A673 (cell line): ENCODE results near the gene ERICH3. TPM values are rescaled to one million over a fixed set of nuclear protein-coding genes. Genes with fewer than 3 reads are reported as not detected.

Source experiments
- BruUV-seq: library from RNA; stranded (reverse); fragments of 400-500 nt; replicated peaks from 2 replicates; lab custom pipeline; 2021; lab: Mats Ljungman, UMichigan
- CTCF ChIA-PET: fragments of 300-600 bp; sonication (Branson Sonifier 250); formaldehyde crosslinking; loops from one replicate; lab custom pipeline; 2022; ENCODE audit warnings: antibody characterized with exemption; lab: Charles Lee
- POLR2A ChIA-PET: fragments of 300-600 bp; sonication (Branson Sonifier 250); formaldehyde crosslinking; loops from one replicate; lab custom pipeline; 2022; ENCODE audit warnings: antibody characterized with exemption; ENCODE audit not compliant: low non-redundant PET; lab: Charles Lee
- DNase-seq: peaks from one replicate; pipeline ENCODE4 v3.0.0-alpha.2; 2015; ENCODE audit warnings: low spot score
- H3K27ac ChIP-seq: fragments of 200-600 bp; sonication (generic); 2 replicates; pipeline ENCODE4 v1.5.1; 2016; ENCODE audit warnings: mixed run types, low read depth, mild to moderate bottlenecking, mixed read lengths, antibody characterized with exemption, low read length; ENCODE audit not compliant: poor library complexity, severe bottlenecking
- H3K27me3 ChIP-seq: fragments of 200-600 bp; sonication (generic); replicated peaks from 2 replicates; pipeline ENCODE4 v1.6.1; 2017; ENCODE audit warnings: mixed run types, low read depth, mild to moderate bottlenecking, mixed read lengths, antibody characterized with exemption, low read length; ENCODE audit not compliant: insufficient read depth, poor library complexity
- H3K36me3 ChIP-seq: fragments of 200-600 bp; sonication (generic); 2 replicates; pipeline ENCODE4 v1.6.1; 2016; ENCODE audit warnings: mixed run types, mild to moderate bottlenecking, mixed read lengths, antibody characterized with exemption, low read length; ENCODE audit not compliant: insufficient read depth, poor library complexity, severe bottlenecking
- H3K4me1 ChIP-seq: fragments of 200-600 bp; sonication (generic); 2 replicates; pipeline ENCODE4 v1.6.1; 2017; ENCODE audit warnings: mixed run types, mild to moderate bottlenecking, mixed read lengths, antibody characterized with exemption, low read length; ENCODE audit not compliant: insufficient read depth, poor library complexity, severe bottlenecking
- H3K4me3 ChIP-seq: fragments of 200-600 bp; sonication (generic); 2 replicates; pipeline ENCODE4 v1.5.1; 2016; ENCODE audit warnings: low read depth, mixed run types, mild to moderate bottlenecking, mixed read lengths, low read length; ENCODE audit not compliant: poor library complexity, severe bottlenecking
- H3K9me3 ChIP-seq: fragments of 200-600 bp; sonication (generic); 2 replicates; pipeline ENCODE4 v1.6.1; 2016; ENCODE audit warnings: mixed run types, low read depth, mild to moderate bottlenecking, mixed read lengths, antibody characterized with exemption, low read length; ENCODE audit not compliant: poor library complexity, severe bottlenecking
- EZH2 ChIP-seq: fragments of 200-600 bp; sonication (generic); IDR thresholded peaks from 2 replicates; pipeline ENCODE4 v1.6.1; 2017; ENCODE audit warnings: borderline replicate concordance, low read depth, mild to moderate bottlenecking, mixed read lengths, antibody characterized with exemption, low read length; ENCODE audit not compliant: poor library complexity, severe bottlenecking
- intact Hi-C: fragments of 100-400 bp; cut with micrococcal nuclease; formaldehyde crosslinking; loops from one replicate; pipeline ENCODE4 v1.10.0; 2022; ENCODE audit not compliant: unreplicated experiment
- total RNA-seq: library from RNA; stranded (reverse); gene quantifications from 2 replicates; pipeline ENCODE4 v1.2.3, GENCODE V29; 2021
- TF ChIP-seq, protein P1 (sequence below): fragments of 300-800, 200-600 bp; sonication (generic); conservative IDR thresholded peaks from 2 replicates; pipeline ENCODE4 v1.5.1; 2017; ENCODE audit warnings: low read depth, mild to moderate bottlenecking, antibody characterized with exemption, low read length, moderate library complexity, mixed read lengths

Gene ERICH3
- total RNA-seq, 1 experiment from 2014 or later: not detected

DNA sequence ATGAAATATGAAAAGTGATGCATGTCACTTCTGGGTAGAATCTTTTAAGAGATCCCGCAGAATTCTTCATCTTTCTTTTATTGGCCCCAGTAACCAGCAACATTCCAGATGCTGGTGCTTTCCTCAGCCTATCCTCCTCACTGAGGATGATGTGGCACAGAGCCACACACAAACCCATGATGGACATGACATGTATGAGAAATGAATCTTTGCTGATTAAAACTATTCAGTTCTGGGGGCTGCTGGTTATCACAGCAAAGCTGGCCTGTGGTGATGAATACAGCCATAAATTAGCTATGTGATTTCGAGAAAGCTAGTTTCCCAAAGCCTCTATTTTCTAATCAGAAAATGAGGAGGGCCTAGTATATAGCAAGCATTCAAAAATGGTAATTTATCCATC, 8.3 kb upstream of the ERICH3 start:
- BruUV-seq: no TSS peak
- intact Hi-C loops: no loop called here
- TF ChIP-seq, protein P1, sequence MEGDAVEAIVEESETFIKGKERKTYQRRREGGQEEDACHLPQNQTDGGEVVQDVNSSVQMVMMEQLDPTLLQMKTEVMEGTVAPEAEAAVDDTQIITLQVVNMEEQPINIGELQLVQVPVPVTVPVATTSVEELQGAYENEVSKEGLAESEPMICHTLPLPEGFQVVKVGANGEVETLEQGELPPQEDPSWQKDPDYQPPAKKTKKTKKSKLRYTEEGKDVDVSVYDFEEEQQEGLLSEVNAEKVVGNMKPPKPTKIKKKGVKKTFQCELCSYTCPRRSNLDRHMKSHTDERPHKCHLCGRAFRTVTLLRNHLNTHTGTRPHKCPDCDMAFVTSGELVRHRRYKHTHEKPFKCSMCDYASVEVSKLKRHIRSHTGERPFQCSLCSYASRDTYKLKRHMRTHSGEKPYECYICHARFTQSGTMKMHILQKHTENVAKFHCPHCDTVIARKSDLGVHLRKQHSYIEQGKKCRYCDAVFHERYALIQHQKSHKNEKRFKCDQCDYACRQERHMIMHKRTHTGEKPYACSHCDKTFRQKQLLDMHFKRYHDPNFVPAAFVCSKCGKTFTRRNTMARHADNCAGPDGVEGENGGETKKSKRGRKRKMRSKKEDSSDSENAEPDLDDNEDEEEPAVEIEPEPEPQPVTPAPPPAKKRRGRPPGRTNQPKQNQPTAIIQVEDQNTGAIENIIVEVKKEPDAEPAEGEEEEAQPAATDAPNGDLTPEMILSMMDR: no peak
- TF ChIP-seq EZH2: no peak
- DNase-seq: no peak
- ChIA-PET CTCF (no interaction called here), POLR2A (no interaction called here)
- Histone ChIP-seq H3K27ac (no peak overlapping the region), H3K27me3 (no peaks in the 10 kb centered on the region), H3K4me3 (no peak overlapping the region), H3K9me3 (no peaks in the 10 kb centered on the region), H3K4me1 (no peaks in the 10 kb centered on the region), H3K36me3 (no peaks in the 10 kb centered on the region)

DNA sequence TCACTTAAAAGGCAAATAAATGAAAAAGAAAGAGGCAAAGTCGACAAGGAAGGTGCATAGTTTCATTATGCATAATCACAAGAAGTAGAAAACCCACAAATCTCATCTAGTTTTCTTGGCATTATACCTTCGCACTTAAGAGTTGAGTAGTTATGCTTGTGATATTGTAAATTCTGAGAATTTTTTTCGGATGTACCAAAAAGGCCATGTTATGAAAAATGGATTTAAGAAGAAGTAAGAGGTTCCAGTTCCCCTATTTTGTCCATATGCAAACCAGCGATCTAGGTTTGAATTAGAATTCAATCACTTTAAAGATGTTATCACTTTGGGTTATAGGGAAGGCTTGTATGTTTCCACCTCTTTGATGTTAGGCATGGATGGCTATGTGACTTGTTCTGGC, 7.9 kb upstream of the ERICH3 start:
- BruUV-seq: no TSS peak
- Histone ChIP-seq H3K27me3 (no peaks in the 10 kb centered on the region), H3K9me3 (no peaks in the 10 kb centered on the region), H3K4me1 (no peaks in the 10 kb centered on the region), H3K36me3 (no peaks in the 10 kb centered on the region), H3K27ac (no peak overlapping the region), H3K4me3 (no peak overlapping the region)
- POLR2A ChIA-PET: no interaction called here
- CTCF ChIA-PET: no interaction called here
- intact Hi-C loops: no loop called here
- TF ChIP-seq, protein P1: no peak
- TF ChIP-seq EZH2: no peak
- DNase-seq: no peak

DNA sequence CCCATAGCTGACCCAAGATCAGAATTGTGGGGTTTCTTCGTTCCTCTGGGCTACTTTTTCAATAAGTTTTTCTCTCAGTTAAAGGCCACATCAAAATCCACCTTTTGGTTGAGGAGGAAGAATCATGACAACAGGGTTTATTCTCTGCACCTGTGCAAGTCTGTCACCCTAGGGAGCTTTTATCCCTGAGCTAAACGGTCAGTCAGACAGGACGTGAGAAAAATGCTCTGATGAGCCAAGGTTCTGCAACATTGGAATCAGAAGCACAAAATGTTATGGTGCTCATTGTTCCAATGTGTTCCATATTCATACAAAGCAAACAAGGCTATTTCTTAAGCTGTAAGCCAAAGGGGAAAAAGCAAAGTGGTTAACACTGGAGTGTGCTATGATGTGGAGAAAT, 7.4 kb upstream of the ERICH3 start:
- ChIA-PET CTCF (no interaction called here), POLR2A (no interaction called here)
- no peak overlapping the region for H3K4me3 ChIP-seq
- H3K4me1 ChIP-seq: no peaks in the 10 kb centered on the region
- peaks cover 1% of the 10 kb centered on the region for H3K27me3 ChIP-seq
- no peaks in the 10 kb centered on the region for H3K9me3 ChIP-seq
- no peak for DNase-seq
- intact Hi-C loops: no loop called here
- no peak for TF ChIP-seq EZH2
- TF ChIP-seq, protein P1: no peak
- no peak overlapping the region for H3K27ac ChIP-seq
- no TSS peak for BruUV-seq
- no peaks in the 10 kb centered on the region for H3K36me3 ChIP-seq
